IMR-90 (cell line): ENCODE data around the gene PACS1. TPM values are rescaled to one million over a fixed set of nuclear protein-coding genes. Genes with fewer than 3 reads are reported as not detected.

Experiments used
- ATAC-seq: fragments of 200-7000 bp; cut with Tn5 transposase; 2 replicates; pipeline ENCODE4 v1.9.1; 2020; ENCODE audit warnings: low read depth, mild to moderate bottlenecking, moderate library complexity
- BruUV-seq: library from RNA; stranded (reverse); fragments of 400-500 nt; replicated peaks from 2 replicates; lab custom pipeline; 2021; lab: Mats Ljungman, UMichigan
- CTCF ChIA-PET: fragments of 300-600 bp; formaldehyde crosslinking; extraction: SDS; loops from one replicate; lab custom pipeline; 2021; ENCODE audit warnings: antibody characterized with exemption; lab: Yijun Ruan, JAX
- POLR2A ChIA-PET: fragments of 300-600 bp; sonication (Branson Sonifier 250); formaldehyde crosslinking; loops from one replicate; lab custom pipeline; 2022; ENCODE audit warnings: antibody characterized with exemption; ENCODE audit not compliant: unreplicated experiment; lab: Charles Lee
- DNase-seq: peaks from one replicate; pipeline ENCODE4 v3.0.0; 2013
- H2AFZ ChIP-seq: replicated peaks from 2 replicates; pipeline ENCODE3; 2013; ENCODE audit warnings: low read length, mild to moderate bottlenecking; ENCODE audit not compliant: poor library complexity
- H2AK5ac ChIP-seq: 2 replicates; pipeline ENCODE4 v1.6.1; 2013; ENCODE audit warnings: low read depth, low read length, inconsistent platforms
- H2AK9ac ChIP-seq: replicated peaks from 2 replicates; pipeline ENCODE3; 2013; ENCODE audit warnings: mild to moderate bottlenecking, low read depth, low read length, moderate library complexity; ENCODE audit not compliant: poor library complexity
- H2BK120ac ChIP-seq: 2 replicates; pipeline ENCODE4 v1.6.1; 2013; ENCODE audit warnings: low read depth, low read length, inconsistent platforms
- H2BK15ac ChIP-seq: 3 replicates; pipeline ENCODE4 v1.6.1; 2013; ENCODE audit warnings: low read depth, low read length, inconsistent platforms
- H2BK20ac ChIP-seq: 2 replicates; pipeline ENCODE4 v1.6.1; 2013; ENCODE audit warnings: low read depth, mild to moderate bottlenecking, inconsistent platforms, low read length, moderate library complexity
- H2BK5ac ChIP-seq: 2 replicates; pipeline ENCODE4 v1.6.1; 2013; ENCODE audit warnings: mild to moderate bottlenecking, low read depth, low read length, inconsistent platforms; ENCODE audit not compliant: poor library complexity, severe bottlenecking
- H3K14ac ChIP-seq: replicated peaks from 2 replicates; pipeline ENCODE4 v1.6.1; 2013; ENCODE audit warnings: low read depth, low read length, inconsistent platforms
- H3K18ac ChIP-seq: 2 replicates; pipeline ENCODE4 v1.6.1; 2013; ENCODE audit warnings: low read depth, low read length, control low read depth
- H3K23ac ChIP-seq: 2 replicates; pipeline ENCODE4 v1.6.1; 2013; ENCODE audit warnings: low read depth, low read length, inconsistent platforms
- H3K27ac ChIP-seq: 2 replicates; pipeline ENCODE4 v1.5.1; 2013; ENCODE audit warnings: mild to moderate bottlenecking, control low read depth, low read length; ENCODE audit not compliant: insufficient read depth
- H3K27me3 ChIP-seq: 2 replicates; pipeline ENCODE4 v1.6.1; 2013; ENCODE audit warnings: low read length; ENCODE audit not compliant: control insufficient read depth, insufficient read depth
- H3K36me3 ChIP-seq: 2 replicates; pipeline ENCODE4 v1.6.1; 2013; ENCODE audit warnings: low read length, mixed read lengths; ENCODE audit not compliant: control insufficient read depth, insufficient read depth
- H3K4ac ChIP-seq: 2 replicates; pipeline ENCODE4 v1.6.1; 2013; ENCODE audit warnings: low read depth, low read length, inconsistent platforms
- H3K4me1 ChIP-seq: 2 replicates; pipeline ENCODE4 v1.6.1; 2013; ENCODE audit warnings: low read length, mixed read lengths; ENCODE audit not compliant: control insufficient read depth, insufficient read depth
- H3K4me2 ChIP-seq: 2 replicates; pipeline ENCODE4 v1.6.1; 2013; ENCODE audit warnings: low read depth, mild to moderate bottlenecking, control low read depth, low read length, moderate library complexity
- H3K4me3 ChIP-seq: 2 replicates; pipeline ENCODE4 v1.5.1; 2013; ENCODE audit warnings: low read depth, mild to moderate bottlenecking, control low read depth, low read length, moderate library complexity; ENCODE audit not compliant: insufficient read depth
- H3K56ac ChIP-seq: 2 replicates; pipeline ENCODE4 v1.6.1; 2013; ENCODE audit warnings: low read length, inconsistent platforms; ENCODE audit not compliant: insufficient read depth; ENCODE audit errors: extremely low read depth
- H3K79me1 ChIP-seq, 2 experiments: 2 replicates each; pipeline ENCODE4 v1.6.1; 2013; ENCODE audit warnings: low read length in 2 of 2, inconsistent platforms in 1 of 2, low read depth in 1 of 2
- H3K9ac ChIP-seq: 2 replicates; pipeline ENCODE4 v1.6.1; 2013; ENCODE audit warnings: low read depth, low read length, control low read depth
- H3K9me1 ChIP-seq: 2 replicates; pipeline ENCODE4 v1.6.1; 2013; ENCODE audit warnings: low read length, inconsistent platforms; ENCODE audit not compliant: insufficient read depth
- H3K9me3 ChIP-seq: 2 replicates; pipeline ENCODE4 v1.6.1; 2013; ENCODE audit warnings: low read length; ENCODE audit not compliant: control insufficient read depth, insufficient read depth
- H4K20me1 ChIP-seq: 2 replicates; pipeline ENCODE4 v1.6.1; 2013; ENCODE audit warnings: low read length, inconsistent platforms; ENCODE audit not compliant: insufficient read depth
- H4K5ac ChIP-seq: 2 replicates; pipeline ENCODE4 v1.6.1; 2013; ENCODE audit warnings: mild to moderate bottlenecking, low read depth, low read length, control low read depth
- H4K8ac ChIP-seq, 2 experiments: 2 replicates each; pipeline ENCODE4 v1.6.1; 2013; ENCODE audit warnings: low read depth in 2 of 2, low read length in 2 of 2, control low read depth in 1 of 2, inconsistent platforms in 1 of 2
- H4K91ac ChIP-seq: 2 replicates; pipeline ENCODE4 v1.6.1; 2013; ENCODE audit warnings: low read depth, low read length, inconsistent platforms; ENCODE audit not compliant: insufficient read depth
- BHLHE40 ChIP-seq: fragments of 150-350 bp; IDR thresholded peaks from 2 replicates; pipeline ENCODE4 v1.6.1; 2016; ENCODE audit warnings: mild to moderate bottlenecking, low read depth, low read length
- CEBPB ChIP-seq: IDR thresholded peaks from 2 replicates; pipeline ENCODE4 v1.6.1; 2012; ENCODE audit warnings: low read depth, low read length, improper control_type of control experiment
- CHD1 ChIP-seq: IDR thresholded peaks from 2 replicates; pipeline ENCODE4 v1.6.1; 2012; ENCODE audit warnings: low read depth, low read length, improper control_type of control experiment
- CTCF ChIP-seq: conservative IDR thresholded peaks from 2 replicates; pipeline ENCODE4 v1.5.1; 2012; ENCODE audit warnings: mild to moderate bottlenecking, low read depth, low read length, improper control_type of control experiment
- ELK1 ChIP-seq: fragments of 150-350 bp; IDR thresholded peaks from 2 replicates; pipeline ENCODE4 v1.6.1; 2016; ENCODE audit warnings: low read depth, mild to moderate bottlenecking, low read length, moderate library complexity, borderline replicate concordance
- FOS ChIP-seq: fragments of 150-350 bp; IDR thresholded peaks from 2 replicates; pipeline ENCODE4 v1.6.1; 2016; ENCODE audit warnings: low read depth, low read length
- MAFK ChIP-seq: IDR thresholded peaks from 2 replicates; pipeline ENCODE4 v1.6.1; 2012; ENCODE audit warnings: low read depth, low read length, improper control_type of control experiment
- MAZ ChIP-seq: IDR thresholded peaks from 2 replicates; pipeline ENCODE4 v1.6.1; 2012; ENCODE audit warnings: low read depth, mild to moderate bottlenecking, low read length, improper control_type of control experiment, moderate library complexity, borderline replicate concordance
- MXI1 ChIP-seq: IDR thresholded peaks from 2 replicates; pipeline ENCODE4 v1.6.1; 2012; ENCODE audit warnings: low read depth, mild to moderate bottlenecking, low read length, moderate library complexity, borderline replicate concordance
- NFE2L2 ChIP-seq: fragments of 150-350 bp; IDR thresholded peaks from 2 replicates; pipeline ENCODE4 v1.6.1; 2016; ENCODE audit warnings: low read depth, mild to moderate bottlenecking, low read length
- POLR2A ChIP-seq: IDR thresholded peaks from 2 replicates; pipeline ENCODE4 v1.6.1; 2012; ENCODE audit warnings: mild to moderate bottlenecking, low read depth, low read length
- RAD21 ChIP-seq: IDR thresholded peaks from 2 replicates; pipeline ENCODE4 v1.6.1; 2012; ENCODE audit warnings: low read length, improper control_type of control experiment
- RCOR1 ChIP-seq: IDR thresholded peaks from 2 replicates; pipeline ENCODE4 v1.6.1; 2012; ENCODE audit warnings: mild to moderate bottlenecking, low read length, improper control_type of control experiment; ENCODE audit not compliant: insufficient replicate concordance
- SMC3 ChIP-seq: fragments of 150-350 bp; IDR thresholded peaks from 2 replicates; pipeline ENCODE4 v1.6.1; 2016; ENCODE audit warnings: low read depth, mild to moderate bottlenecking, antibody characterized with exemption, low read length, moderate library complexity
- USF2 ChIP-seq: fragments of 150-350 bp; IDR thresholded peaks from 2 replicates; pipeline ENCODE4 v1.6.1; 2017; ENCODE audit warnings: mild to moderate bottlenecking, antibody characterized with exemption, low read length, low read depth
- WGBS, 2 experiments: methylation state at CpG; one replicate each; pipeline versions ENCODE4 v1.1.5 to v1.1.7; 2013; ENCODE audit warnings: missing lambda C conversion rate in 2 of 2; ENCODE audit not compliant: insufficient read length in 1 of 2; ENCODE audit errors: extremely low coverage in 2 of 2; 5-methylcytosine and 5-hydroxymethylcytosine counted together
- dilution Hi-C: fragments of 300-500 bp; cut with HindIII; formaldehyde crosslinking; loops from one replicate; pipeline ENCODE4 v1.14.3; 2018; ENCODE audit warnings: low sequenced_read_pairs; ENCODE audit not compliant: unreplicated experiment
- in situ Hi-C: fragments of 300-500 bp; cut with MboI; formaldehyde crosslinking; loops from 3 replicates; pipeline ENCODE4 v1.14.3; 2019; ENCODE audit warnings: low sequenced_read_pairs, inconsistent platforms, mixed read lengths
- intact Hi-C: fragments of 100-400 bp; cut with micrococcal nuclease; formaldehyde crosslinking; loops from 2 replicates; pipeline ENCODE4 v1.10.0; 2022
- polyA plus RNA-seq, 3 experiments: library from polyadenylated mRNA; depleted of rRNA; stranded (reverse); fragments of >200 nt; gene quantifications; 2 replicates each; pipeline ENCODE4 v1.2.3, GENCODE V29; 2012; ENCODE audit warnings: low replicate concordance in 1 of 3
- total RNA-seq: library from RNA; depleted of rRNA; stranded (reverse); fragments of >200 nt; gene quantifications from 2 replicates; pipeline ENCODE4 v1.2.3, GENCODE V29; 2012

PACS1 gene
- total and polyA plus RNA-seq, 2 of the 4 experiments (the other 2 are of a cell fraction): 7.3 to 32.0 TPM

- no peaks in the 10 kb centered on the region; the same call in 1 of the 2 replicates for H3K4me1 ChIP-seq
- H3K18ac ChIP-seq: no peak overlapping the region
- no peak overlapping the region for H3K4me2 ChIP-seq
- no peak for TF ChIP-seq MAZ
- TF ChIP-seq CHD1: no peak
- no peak for TF ChIP-seq RCOR1
- TF ChIP-seq CEBPB: no peak
- no peak for TF ChIP-seq NFE2L2
- TF ChIP-seq MXI1: no peak
- TF ChIP-seq CTCF: no peak
- TF ChIP-seq BHLHE40: no peak
- no peak for TF ChIP-seq MAFK
- TF ChIP-seq ELK1: no peak
- TF ChIP-seq RAD21: no peak
- no peak for TF ChIP-seq USF2
- no peak for TF ChIP-seq FOS
- no peak for TF ChIP-seq POLR2A
- no peak for TF ChIP-seq SMC3
- H3K4me3 ChIP-seq: no peak overlapping the region
- H3K9me1 ChIP-seq: no peaks in the 10 kb centered on the region; the same call in 1 of the 2 replicates
- peaks cover 6 to 7% of the 10 kb centered on the region in 2 experiments; a peak in 2 of 4 replicates for H3K79me1 ChIP-seq
- H3K27me3 ChIP-seq: no peaks in the 10 kb centered on the region
- in situ Hi-C loops: no loop called here
- DNase-seq (no peak), ATAC-seq (no peak)
- H2BK5ac ChIP-seq: no peak overlapping the region
- no peak overlapping the region for H2AK5ac ChIP-seq
- H3K14ac ChIP-seq: no peak overlapping the region
- no peak overlapping the region for H4K5ac ChIP-seq
- H2BK20ac ChIP-seq: no peak overlapping the region
- no peak overlapping the region for H4K91ac ChIP-seq
- CTCF ChIA-PET: no interaction called here
- no peak overlapping the region for H4K8ac ChIP-seq
- POLR2A ChIA-PET: no interaction called here
- no peaks in the 10 kb centered on the region for H4K20me1 ChIP-seq
- no peak overlapping the region for H3K27ac ChIP-seq
- no peak overlapping the region for H3K9ac ChIP-seq
- no TSS peak for BruUV-seq
- H2BK15ac ChIP-seq: no peak overlapping the region
- H3K4ac ChIP-seq: no peak overlapping the region
- no peak overlapping the region for H2AK9ac ChIP-seq
- WGBS, 2 experiments: 100% methylated on average over 1 of the region's 3 CpGs; no CpG with 5 or more reads in 1 of the 2 experiments
- intact Hi-C loops: loop anchor here (10.0 kb wide), 1 partner anchor 120 kb away; no protein-coding TSS in a partner anchor
- dilution Hi-C loops: no loop called here
- peaks cover 2% of the 10 kb centered on the region; the same call in 1 of the 2 replicates for H3K36me3 ChIP-seq
- H3K23ac ChIP-seq: no peak overlapping the region
- peaks cover 8% of the 10 kb centered on the region for H3K9me3 ChIP-seq
- H2BK120ac ChIP-seq: no peak overlapping the region
- no peak overlapping the region for H2AFZ ChIP-seq
- no peak overlapping the region for H3K56ac ChIP-seq
These were observed 134.3 kb downstream of the PACS1 start for GRCh38 chr11:66204412-66204811.
